GM06990 (cell line): ENCODE measurements around the gene OR52N5.
A peak's percentile ranks its signal among the peaks of the same experiment; 100 is the strongest.

ENCODE experiments used
- DNase-seq: peaks from one replicate; pipeline ENCODE4 v3.0.0-alpha.2; 2011; ENCODE audit not compliant: insufficient read length; ENCODE audit errors: extremely low read depth
- H3K27me3 ChIP-seq: replicated peaks from 2 replicates; pipeline ENCODE4 v1.6.0; 2011; ENCODE audit warnings: low read length; ENCODE audit not compliant: control insufficient read depth, insufficient read depth
- H3K36me3 ChIP-seq: 2 replicates; pipeline ENCODE4 v1.5.1; 2011; ENCODE audit warnings: low read length; ENCODE audit not compliant: control insufficient read depth, insufficient read depth
- H3K4me3 ChIP-seq: replicated peaks from 2 replicates; pipeline ENCODE4 v1.5.1; 2011; ENCODE audit warnings: low read depth, mild to moderate bottlenecking, control low read depth, low read length
- TF ChIP-seq, protein P1 (sequence below): IDR thresholded peaks from 2 replicates; pipeline ENCODE4 v1.5.1; 2011; ENCODE audit warnings: low read length, control low read depth, mild to moderate bottlenecking, inconsistent platforms; ENCODE audit not compliant: insufficient read depth, poor library complexity, severe bottlenecking

The OR52N5 gene

DNA sequence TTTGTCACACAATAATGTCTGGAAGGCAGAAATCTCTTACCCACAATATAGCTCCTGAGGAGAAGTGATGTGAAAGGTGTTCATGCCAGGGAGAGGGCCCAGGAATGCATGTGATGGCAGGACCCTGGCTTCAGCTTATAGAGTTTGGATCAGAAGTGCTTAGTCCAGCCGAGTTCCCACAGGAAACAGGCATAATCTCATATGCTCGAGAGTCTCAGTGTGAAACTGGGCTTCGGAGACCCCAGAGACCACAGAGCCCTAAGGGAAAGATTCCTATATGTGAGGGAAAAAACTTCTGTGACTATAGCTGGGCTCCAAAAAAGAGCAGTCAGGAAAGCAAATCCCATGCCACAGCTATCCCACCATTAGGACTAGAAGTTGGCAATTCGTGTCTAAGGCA, at the start of gene OR52N5:
Gene OR52N5 (minus strand): TSS at position 101 of the 400 bp plus-strand sequence. CDS start 4,721 bp downstream, outside the sequence.
- no peak within 1 kb of the TSS for H3K4me3 ChIP-seq
- TF ChIP-seq, protein P1, sequence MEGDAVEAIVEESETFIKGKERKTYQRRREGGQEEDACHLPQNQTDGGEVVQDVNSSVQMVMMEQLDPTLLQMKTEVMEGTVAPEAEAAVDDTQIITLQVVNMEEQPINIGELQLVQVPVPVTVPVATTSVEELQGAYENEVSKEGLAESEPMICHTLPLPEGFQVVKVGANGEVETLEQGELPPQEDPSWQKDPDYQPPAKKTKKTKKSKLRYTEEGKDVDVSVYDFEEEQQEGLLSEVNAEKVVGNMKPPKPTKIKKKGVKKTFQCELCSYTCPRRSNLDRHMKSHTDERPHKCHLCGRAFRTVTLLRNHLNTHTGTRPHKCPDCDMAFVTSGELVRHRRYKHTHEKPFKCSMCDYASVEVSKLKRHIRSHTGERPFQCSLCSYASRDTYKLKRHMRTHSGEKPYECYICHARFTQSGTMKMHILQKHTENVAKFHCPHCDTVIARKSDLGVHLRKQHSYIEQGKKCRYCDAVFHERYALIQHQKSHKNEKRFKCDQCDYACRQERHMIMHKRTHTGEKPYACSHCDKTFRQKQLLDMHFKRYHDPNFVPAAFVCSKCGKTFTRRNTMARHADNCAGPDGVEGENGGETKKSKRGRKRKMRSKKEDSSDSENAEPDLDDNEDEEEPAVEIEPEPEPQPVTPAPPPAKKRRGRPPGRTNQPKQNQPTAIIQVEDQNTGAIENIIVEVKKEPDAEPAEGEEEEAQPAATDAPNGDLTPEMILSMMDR = no peak
- DNase-seq = no peak

DNA sequence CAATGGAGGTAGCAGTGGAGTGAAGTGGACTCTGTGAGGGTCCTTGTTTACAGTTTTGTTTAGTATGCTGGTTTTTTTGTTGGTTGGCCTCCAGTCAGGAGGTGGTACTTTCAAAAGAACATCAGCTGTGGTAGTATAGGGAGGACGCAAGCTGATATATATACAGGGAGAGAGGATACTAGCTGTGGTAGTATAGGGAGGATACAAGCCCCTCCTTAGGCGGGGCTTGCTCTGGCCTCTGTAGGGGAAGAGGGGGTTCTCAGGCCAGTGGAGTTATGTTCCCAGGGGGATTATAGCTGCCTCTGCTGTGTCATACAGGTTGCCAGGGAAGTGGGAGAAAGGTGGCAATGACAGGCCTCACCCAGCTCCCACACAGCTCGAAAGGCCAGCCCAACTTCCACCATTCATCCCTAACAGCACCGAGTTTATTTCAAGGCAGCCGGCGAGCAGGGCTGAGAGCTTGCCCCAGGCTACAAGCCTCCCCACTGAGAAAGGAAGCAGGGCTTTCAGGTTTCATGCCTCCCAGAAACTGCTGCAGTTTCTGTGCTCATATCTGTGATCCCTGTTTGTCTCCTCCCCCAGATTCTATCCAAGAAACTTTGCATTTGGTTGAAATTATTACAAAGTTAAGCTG, 48.2 kb upstream of the OR52N5 start:
- TF ChIP-seq, protein P1 = no peak
- DNase-seq = no peak

More for the DNA sequence above, at the start of gene OR52N5:
- Histone ChIP-seq H3K27me3 (peaks cover 2% of the 10 kb centered on the region; the same call in 1 of the 2 replicates), H3K36me3 (no peaks in the 10 kb centered on the region)

DNA sequence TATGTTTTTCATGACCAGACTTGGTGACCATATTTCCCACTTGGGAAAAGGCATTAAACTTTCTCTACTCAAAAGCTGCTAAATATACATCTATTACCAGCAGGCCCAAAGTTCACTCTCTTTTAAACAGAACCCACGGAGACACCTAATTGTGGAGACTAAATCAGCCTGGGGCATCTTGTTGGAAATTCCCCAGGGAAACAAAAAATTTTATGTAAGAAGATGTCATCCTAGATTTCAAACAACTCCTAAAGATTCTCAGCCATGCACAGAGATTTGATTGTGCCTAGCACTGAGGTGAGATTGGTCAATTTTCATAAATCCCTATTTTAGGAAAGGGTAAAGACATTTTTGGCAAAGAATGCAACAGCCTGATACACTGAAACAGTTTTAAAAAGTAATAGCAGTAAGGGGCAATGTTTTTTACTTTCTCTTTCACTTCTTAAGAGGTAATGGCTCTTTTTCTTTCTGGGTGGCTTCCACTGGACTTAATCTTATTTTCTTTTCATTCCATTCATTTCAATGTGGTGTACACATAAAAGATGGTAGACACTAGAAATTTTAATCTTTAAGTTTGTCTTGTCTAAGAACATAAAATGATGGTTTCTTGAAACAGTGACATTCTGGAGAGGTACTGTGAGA, 35.2 kb upstream of the OR52N5 start:
- no peaks in the 10 kb centered on the region for H3K27me3 ChIP-seq
- H3K4me3 ChIP-seq = no peak overlapping the region
- TF ChIP-seq, protein P1 = no peak
- H3K36me3 ChIP-seq = no peaks in the 10 kb centered on the region
- peak; percentile 9 for DNase-seq

More for the DNA sequence above, 48.2 kb upstream of the OR52N5 start:
- no peaks in the 10 kb centered on the region for H3K36me3 ChIP-seq
- H3K27me3 ChIP-seq = no peaks in the 10 kb centered on the region
- H3K4me3 ChIP-seq = no peak overlapping the region

DNA sequence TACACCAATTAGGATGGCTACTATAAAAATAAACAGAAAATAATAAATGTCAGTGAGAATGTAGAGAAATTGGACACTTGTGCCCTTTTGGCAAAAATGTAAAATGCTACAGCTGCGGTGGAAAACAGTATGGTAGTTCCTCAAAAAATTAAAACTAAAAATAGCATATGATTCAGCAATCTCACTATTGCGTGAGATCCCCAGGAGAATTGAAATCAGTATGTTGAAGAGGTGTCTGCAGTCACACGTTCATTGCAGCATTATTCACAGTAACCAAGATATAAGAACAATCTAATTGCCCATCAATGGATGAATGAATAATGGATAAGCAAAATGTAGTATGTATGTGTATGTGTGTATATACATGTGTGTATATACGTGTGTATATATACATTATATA, 32.4 kb upstream of the OR52N5 start:
- TF ChIP-seq, protein P1 = no peak
- no peaks in the 10 kb centered on the region for H3K36me3 ChIP-seq

DNA sequence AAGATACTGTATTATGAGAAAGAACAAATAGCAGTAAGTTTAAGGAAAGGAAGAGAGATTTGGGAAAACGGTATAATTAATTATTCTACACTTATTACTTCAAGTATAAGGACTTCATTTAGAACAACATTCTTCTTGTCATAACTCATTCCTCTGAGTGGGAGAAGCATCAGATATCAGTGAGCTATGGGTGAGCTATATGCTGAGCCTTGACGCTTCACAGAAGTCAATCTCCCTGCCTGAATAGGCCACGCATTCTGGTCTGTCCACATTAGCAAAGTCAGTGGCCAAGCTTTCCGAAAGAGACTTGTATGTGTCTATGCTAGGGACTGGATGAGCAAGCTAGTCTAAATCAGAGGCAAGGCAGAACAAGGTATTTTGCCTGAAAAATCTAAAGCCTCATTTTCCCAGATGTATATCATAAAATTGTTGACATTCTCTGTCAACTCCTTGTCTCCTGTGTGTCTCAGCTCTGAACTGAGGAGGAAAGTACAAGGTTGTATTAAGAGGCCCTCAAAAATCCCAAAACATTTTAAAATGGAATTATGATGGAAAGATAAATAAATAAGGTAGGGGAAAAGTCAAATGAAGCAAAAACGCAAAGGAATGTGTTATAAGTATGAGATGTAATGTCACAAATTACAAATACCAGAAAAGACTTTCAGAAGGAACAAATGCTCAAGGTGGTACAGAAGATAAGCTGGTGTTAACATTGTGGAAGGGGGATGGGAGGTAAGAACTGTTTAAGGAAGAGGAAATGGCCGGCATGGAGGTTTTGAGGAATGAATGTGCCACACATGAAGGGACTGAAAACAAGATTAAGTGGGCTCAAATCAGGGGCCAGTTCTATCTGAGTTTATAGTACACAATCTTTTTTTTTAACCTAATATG, 27.0 kb upstream of the OR52N5 start:
- TF ChIP-seq, protein P1 = no peak
- H3K4me3 ChIP-seq = no peak overlapping the region
- DNase-seq = no peak
- no peaks in the 10 kb centered on the region for H3K36me3 ChIP-seq
- H3K27me3 ChIP-seq = no peaks in the 10 kb centered on the region

More for the DNA sequence above, 32.4 kb upstream of the OR52N5 start:
- DNase-seq = no peak
- Histone ChIP-seq H3K27me3 (no peaks in the 10 kb centered on the region), H3K4me3 (no peak overlapping the region)
